ENCODE results near the gene IL11RA. TPM values are rescaled to one million over a fixed set of nuclear protein-coding genes. Genes with fewer than 3 reads are reported as not detected.

Gene IL11RA
- total and polyA plus RNA-seq, 2 donors (not counting 3 experiments of a cell fraction or from before 2014, with no cell fraction given): 15.3 to 18.6 TPM

- H3K9me3 ChIP-seq (replicated peaks; ENCODE audit: control insufficient read depth, insufficient read depth, low read length): no peaks in the 10 kb centered on the region
- H4K20me1 ChIP-seq (replicated peaks; ENCODE audit: control insufficient read depth, extremely low read depth, insufficient read depth, low read length): no peaks in the 10 kb centered on the region
- no peaks in the 10 kb centered on the region for H3K27me3 ChIP-seq (ENCODE audit: control insufficient read depth in 2 of 2, insufficient read depth in 2 of 2, low read length in 2 of 2)
- H3K9ac ChIP-seq (replicated peaks; ENCODE audit: extremely low read depth, insufficient read depth, low read length): no peak overlapping the region
- H3K36me3 ChIP-seq (ENCODE audit: control insufficient read depth in 2 of 2, extremely low read depth in 1 of 2, insufficient read depth in 2 of 2, low read length in 2 of 2): no peaks in the 10 kb centered on the region
- ChIA-PET POLR2A (no interaction called here), CTCF (interaction anchor here (1.2 to 6.2 kb wide), 5 partner anchors 25 to 194 kb away, joined by 4 to 92 read pairs (median 4); no protein-coding TSS in a partner anchor)
- no TSS peak for BruUV-seq (replicated peaks)
- no peak overlapping the region for H3K27ac ChIP-seq (ENCODE audit: insufficient read depth, low read depth, low read length)
- no peaks in the 10 kb centered on the region for H3K9me1 ChIP-seq (replicated peaks; ENCODE audit: control insufficient read depth, extremely low read depth, insufficient read depth, low read length)
- dilution Hi-C loops (cut with MboI; ENCODE audit: extremely low pct_ligation_motif_present, low sequenced_read_pairs): no loop called here
- DNase-seq (ENCODE audit: low read depth, low spot score) (no peak), FAIRE-seq (no peak)
- H3K79me2 ChIP-seq (ENCODE audit: control insufficient read depth, insufficient read depth, low read length): no peaks in the 10 kb centered on the region
- no peak overlapping the region for H3K4me2 ChIP-seq (ENCODE audit: insufficient read depth, low read length)
- intact Hi-C loops (cut with micrococcal nuclease): loop anchor here (10.0 kb wide), 1 partner anchor 310 kb away; the partner anchor contains the start of gene DNAJB5
- H3K4me3 ChIP-seq (replicated peaks in 1 of 3; ENCODE audit: insufficient read depth in 1 of 3, low read depth in 1 of 3, low read length in 3 of 3): no peak overlapping the region
- H2AFZ ChIP-seq (ENCODE audit: low read depth, low read length): no peak overlapping the region
- no peaks in the 10 kb centered on the region for H3K4me1 ChIP-seq (ENCODE audit: control insufficient read depth, extremely low read depth, insufficient read depth, low read length)
- no peak for TF ChIP-seq POLR2AphosphoS5 (IDR thresholded peaks at IDR 0.05; ENCODE audit: insufficient read depth, low read depth, low read length)
- TF ChIP-seq MYC (IDR thresholded peaks at IDR 0.05; ENCODE audit: low read depth, low read length): no peak
- no peak for TF ChIP-seq FOS (IDR thresholded peaks at IDR 0.05; ENCODE audit: borderline replicate concordance, insufficient read depth, low read length)
- TF ChIP-seq POLR2A (IDR thresholded peaks at IDR 0.05; ENCODE audit: low read depth, low read length): no peak
- no peak for TF ChIP-seq JUN (IDR thresholded peaks at IDR 0.05; ENCODE audit: borderline replicate concordance, insufficient read depth, insufficient read length, low read depth)
- no peak for TF ChIP-seq CTCF (IDR thresholded peaks at IDR 0.05; ENCODE audit: extremely low read depth in 1 of 2, insufficient read depth in 1 of 2, low read depth in 1 of 2, low read length in 2 of 2)
- no peak for TF ChIP-seq GATA2 (IDR thresholded peaks at IDR 0.05; ENCODE audit: insufficient read depth, insufficient read length, low read depth, low read length)
- no peak for TF ChIP-seq EZH2 (IDR thresholded peaks at IDR 0.05; ENCODE audit: borderline replicate concordance, low read depth, low read length, severe bottlenecking)
- no peak for TF ChIP-seq MAX (IDR thresholded peaks at IDR 0.05; ENCODE audit: insufficient read depth, insufficient read length)
Measured at GRCh38 chr9:34674440-34674839, 22.5 kb downstream of the IL11RA start.
